B cell (primary cell): ENCODE measurements around the gene CETP. TPM values are rescaled to one million over a fixed set of nuclear protein-coding genes. Genes with fewer than 3 reads are reported as not detected.

Experiments
- ATAC-seq: fragments of 200-7000 bp; cut with Tn5 transposase; one replicate; pipeline ENCODE4 v1.10.0; 2021; ENCODE audit warnings: low read depth, mild to moderate bottlenecking, moderate number of reproducible peaks, moderate library complexity
- CTCF ChIA-PET: fragments of 350-600 bp; sonication (Branson Sonifier 250); formaldehyde crosslinking; loops from one replicate; lab custom pipeline; 2021; ENCODE audit warnings: antibody characterized with exemption, inconsistent platforms; lab: Charles Lee
- POLR2A ChIA-PET: fragments of 350-600 bp; sonication (Branson Sonifier 250); formaldehyde crosslinking; loops from one replicate; lab custom pipeline; 2021; ENCODE audit warnings: antibody characterized with exemption; lab: Charles Lee
- DNase-seq: peaks from one replicate; pipeline ENCODE4 v3.0.0; 2013
- H2AFZ ChIP-seq: 2 replicates; pipeline ENCODE4 v1.6.1; 2012; ENCODE audit warnings: mild to moderate bottlenecking, low read depth, low read length; ENCODE audit not compliant: insufficient read depth, poor library complexity, severe bottlenecking
- H3K27ac ChIP-seq, 2 donors: 1 replicate in 1 of 2; 2 replicates in 1 of 2; pipeline ENCODE4 v1.5.1; 2012 to 2013; ENCODE audit warnings: low read length in 2 of 2, mild to moderate bottlenecking in 2 of 2, moderate library complexity in 1 of 2
- H3K27me3 ChIP-seq, 4 experiments: fragments of 200-600 bp in 1 of 4; sonication (generic) in 1 of 4; replicated peaks in 1 of 4; 1 replicate in 2 of 4; 2 replicates in 2 of 4; pipeline versions ENCODE4 v1.6.1 to v1.7.0; 2013 to 2016; ENCODE audit warnings: low read length in 3 of 4, mild to moderate bottlenecking in 2 of 4, mixed read lengths in 1 of 4, moderate library complexity in 1 of 4; ENCODE audit not compliant: insufficient read depth in 4 of 4, control insufficient read depth in 3 of 4; ENCODE audit errors: control extremely low read depth in 1 of 4
- H3K36me3 ChIP-seq, 2 experiments: replicated peaks in 1 of 2; 1 replicate in 1 of 2; 2 replicates in 1 of 2; pipeline versions ENCODE4 v1.6.1 to v1.7.1; 2013; ENCODE audit warnings: low read length in 1 of 2; ENCODE audit not compliant: insufficient read depth in 2 of 2, control insufficient read depth in 1 of 2; ENCODE audit errors: control extremely low read depth in 1 of 2, extremely low read depth in 1 of 2
- H3K4me1 ChIP-seq, 2 donors: fragments of 200-600 bp in 1 of 2; sonication (generic) in 1 of 2; 1 replicate in 1 of 2; 2 replicates in 1 of 2; pipeline versions ENCODE4 v1.5.1 to v1.6.1; 2013 to 2017; ENCODE audit warnings: low read length in 2 of 2; ENCODE audit not compliant: control insufficient read depth in 2 of 2, insufficient read depth in 2 of 2
- H3K4me2 ChIP-seq: replicated peaks from 2 replicates; pipeline ENCODE3; 2012; ENCODE audit warnings: mild to moderate bottlenecking, low read depth, low read length; ENCODE audit not compliant: poor library complexity, severe bottlenecking
- H3K4me3 ChIP-seq, 5 experiments: fragments of 200-600 bp in 1 of 5; sonication (generic) in 1 of 5; 1 replicate in 3 of 5; 2 replicates in 2 of 5; pipeline versions ENCODE4 v1.5.1 to v1.7.0; 2011 to 2016; ENCODE audit warnings: low read length in 4 of 5, mild to moderate bottlenecking in 4 of 5, low read depth in 2 of 5, control low read depth in 1 of 5, moderate library complexity in 1 of 5; ENCODE audit not compliant: insufficient read depth in 1 of 5; ENCODE audit errors: control extremely low read depth in 1 of 5, extremely low read depth in 1 of 5
- H3K79me2 ChIP-seq: fragments of 200-600 bp; sonication (generic); one replicate; pipeline ENCODE4 v1.6.0; 2016; ENCODE audit warnings: low read length; ENCODE audit not compliant: control insufficient read depth, insufficient read depth
- H3K9ac ChIP-seq: fragments of 200-600 bp; sonication (generic); 2 replicates; pipeline ENCODE4 v1.6.1; 2017; ENCODE audit warnings: mild to moderate bottlenecking, low read length, moderate library complexity
- H3K9me3 ChIP-seq, 3 donors: one replicate each; pipeline versions ENCODE4 v1.6.1 to v1.7.1; 2013; ENCODE audit warnings: low read length in 2 of 3; ENCODE audit not compliant: control insufficient read depth in 2 of 3, insufficient read depth in 1 of 3; ENCODE audit errors: control extremely low read depth in 1 of 3
- H4K20me1 ChIP-seq: 2 replicates; pipeline ENCODE4 v1.6.0; 2012; ENCODE audit warnings: mild to moderate bottlenecking, low read length; ENCODE audit not compliant: insufficient read depth, control insufficient read depth, poor library complexity, severe bottlenecking
- H3K27ac Mint-ChIP-seq: one replicate; pipeline ENCODE4 v1.8.0; 2021; ENCODE audit warnings: mixed read lengths
- H3K27me3 Mint-ChIP-seq: one replicate; pipeline ENCODE4 v1.8.0; 2021; ENCODE audit warnings: mixed read lengths
- H3K4me1 Mint-ChIP-seq: one replicate; pipeline ENCODE4 v1.8.0; 2021; ENCODE audit warnings: mixed read lengths
- H3K4me3 Mint-ChIP-seq: one replicate; pipeline ENCODE4 v1.8.0; 2021; ENCODE audit warnings: mixed read lengths
- H3K9me3 Mint-ChIP-seq: one replicate; pipeline ENCODE4 v1.8.0; 2022; ENCODE audit warnings: mixed read lengths; ENCODE audit not compliant: insufficient read depth
- CTCF ChIP-seq: fragments of 200-600 bp; IDR thresholded peaks from one replicate; pipeline ENCODE4 v1.8.0; 2022; ENCODE audit warnings: antibody characterized with exemption, mild to moderate bottlenecking
- EZH2 ChIP-seq: IDR thresholded peaks from 2 replicates; pipeline ENCODE4 v1.6.1; 2012; ENCODE audit warnings: borderline replicate concordance, low read depth, mild to moderate bottlenecking, moderate library complexity, low read length; ENCODE audit not compliant: insufficient read depth, poor library complexity, severe bottlenecking
- WGBS: methylation state at CpG from one replicate; pipeline ENCODE4 v1.1.5; 2013; ENCODE audit warnings: missing lambda C conversion rate; ENCODE audit not compliant: insufficient coverage; 5-methylcytosine and 5-hydroxymethylcytosine counted together
- intact Hi-C: fragments of 100-400 bp; cut with micrococcal nuclease; formaldehyde crosslinking; loops from one replicate; pipeline ENCODE4 v1.10.0; 2022
- polyA plus RNA-seq: library from polyadenylated mRNA; depleted of rRNA; stranded (reverse); fragments of >200 nt; gene quantifications from 2 replicates; pipeline ENCODE4 v1.2.3, GENCODE V29; 2012
- total RNA-seq, 2 donors: library from RNA; stranded (reverse); fragments of 120-200 nt in 1 of 2; gene quantifications; 1 replicate in 1 of 2; 2 replicates in 1 of 2; pipeline versions ENCODE4 v1.2.3 to v1.2.4, GENCODE V29; 2013 to 2022

CETP gene
- total and polyA plus RNA-seq, 2 donors (not counting 1 experiment from before 2014, with no cell fraction given), result 0.18 to 1.3 TPM

GRCh38 chr16:56981729-56982271 lies 20.1 kb downstream of the CETP start:
- ChIA-PET POLR2A (interaction anchor here (0.6 to 1.2 kb wide), 4 partner anchors 8 to 63 kb away, joined by 3 to 6 read pairs (median 3); partner anchors contain the start of gene NLRC5), CTCF (interaction anchor here (0.6 to 10.3 kb wide), 4 partner anchors 10 to 70 kb away, joined by 3 to 124 read pairs (median 6); no protein-coding TSS in a partner anchor)
- H3K79me2 ChIP-seq, result no peaks in the 10 kb centered on the region
- no peaks in the 10 kb centered on the region for H3K27me3 ChIP-seq
- Mint-ChIP-seq H3K4me3 (peak overlapping the region; percentile 73), H3K27ac (peak overlapping the region; percentile 75), H3K27me3 (no peaks in the 10 kb centered on the region), H3K9me3 (no peaks in the 10 kb centered on the region), H3K4me1 (peaks cover 76% of the 10 kb centered on the region)
- WGBS, result 82% methylated on average over 10 of the region's 12 CpGs
- ATAC-seq (no peak), DNase-seq (no peak)
- peak overlapping the region; percentile 61 for H3K4me2 ChIP-seq
- peaks cover 48 to 81% of the 10 kb centered on the region in 2 donors for H3K4me1 ChIP-seq
- H3K9ac ChIP-seq, result no peak overlapping the region
- no peaks in the 10 kb centered on the region for H3K9me3 ChIP-seq
- H3K36me3 ChIP-seq, result no peaks in the 10 kb centered on the region
- intact Hi-C loops, result loop anchor here (1.0 kb wide), 1 partner anchor 10 kb away; no protein-coding TSS in a partner anchor
- H4K20me1 ChIP-seq, result no peaks in the 10 kb centered on the region
- TF ChIP-seq EZH2 (no peak), CTCF (no peak)
- peak overlapping the region in 1 of 2 donors; percentile 14 for H3K27ac ChIP-seq
- no peak overlapping the region for H2AFZ ChIP-seq
- peak overlapping the region in 1 of 5 experiments; percentile 34 for H3K4me3 ChIP-seq

GRCh38 chr16:56982695-56983094 lies 20.9 kb downstream of the CETP start:
- H3K27ac Mint-ChIP-seq, result peak overlapping the region; percentile 78
- Histone ChIP-seq H3K4me1 (peaks cover 54 to 90% of the 10 kb centered on the region in 2 donors), H3K36me3 (no peaks in the 10 kb centered on the region)

More at GRCh38 chr16:56982695-56983094, 20.9 kb downstream of the CETP start:
- H3K4me2 ChIP-seq, result no peak overlapping the region
- intact Hi-C loops, result no loop called here
- no peak overlapping the region for H3K9ac ChIP-seq
- DNase-seq, result no peak
- no peaks in the 10 kb centered on the region for H3K79me2 ChIP-seq
- H3K4me3 Mint-ChIP-seq, result peak overlapping the region; percentile 48
- POLR2A ChIA-PET, result interaction anchor here (0.7 to 1.4 kb wide), 2 partner anchors 15 to 64 kb away, joined by 3 read pairs; no protein-coding TSS in a partner anchor
- 100% methylated on average over 1 of the region's 2 CpGs for WGBS
- no peak for TF ChIP-seq EZH2
- no peak for TF ChIP-seq CTCF
- no peak for ATAC-seq
- H3K4me3 ChIP-seq, result no peak overlapping the region
- no peak overlapping the region for H2AFZ ChIP-seq
- H3K9me3 Mint-ChIP-seq, result no peaks in the 10 kb centered on the region
- H4K20me1 ChIP-seq, result no peaks in the 10 kb centered on the region
- no peaks in the 10 kb centered on the region for H3K9me3 ChIP-seq
- peaks cover 80% of the 10 kb centered on the region for H3K4me1 Mint-ChIP-seq
- H3K27ac ChIP-seq, result peak overlapping the region in 1 of 2 donors; percentile 25
- no peaks in the 10 kb centered on the region for H3K27me3 ChIP-seq
- H3K27me3 Mint-ChIP-seq, result no peaks in the 10 kb centered on the region
- CTCF ChIA-PET, result interaction anchor here (0.6 to 10.3 kb wide), 7 partner anchors 12 to 543 kb away, joined by 3 to 124 read pairs (median 6); no protein-coding TSS in a partner anchor
